ENCODE measurements around the gene NPAS3. TPM values are rescaled to one million over a fixed set of nuclear protein-coding genes. Genes with fewer than 3 reads are reported as not detected.

Gene NPAS3
- total and polyA plus RNA-seq, 2 of the 8 experiments (the other 6 are each of a cell fraction or from before 2014, with no cell fraction given) = 0.11 to 0.60 TPM

DNA sequence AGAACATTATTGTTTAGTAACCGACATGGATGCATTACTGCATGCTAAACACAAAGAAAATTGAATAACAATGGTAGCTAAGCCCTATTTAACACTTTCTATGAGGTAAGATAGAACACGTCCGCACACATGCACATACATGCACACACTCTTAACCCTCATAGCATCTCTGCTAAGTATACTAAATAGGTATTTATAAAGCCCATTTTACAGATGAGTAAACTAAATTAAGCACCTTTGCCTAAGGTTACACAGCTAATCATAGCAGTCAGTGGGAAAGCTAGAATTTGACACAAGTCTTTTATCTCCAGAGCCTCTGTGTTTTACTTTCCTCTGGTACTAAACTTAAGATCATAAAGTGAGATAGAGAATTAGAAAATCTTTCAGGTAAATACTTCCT is 577.2 kb downstream of the NPAS3 start (continued):
- TF ChIP-seq, protein P1, sequence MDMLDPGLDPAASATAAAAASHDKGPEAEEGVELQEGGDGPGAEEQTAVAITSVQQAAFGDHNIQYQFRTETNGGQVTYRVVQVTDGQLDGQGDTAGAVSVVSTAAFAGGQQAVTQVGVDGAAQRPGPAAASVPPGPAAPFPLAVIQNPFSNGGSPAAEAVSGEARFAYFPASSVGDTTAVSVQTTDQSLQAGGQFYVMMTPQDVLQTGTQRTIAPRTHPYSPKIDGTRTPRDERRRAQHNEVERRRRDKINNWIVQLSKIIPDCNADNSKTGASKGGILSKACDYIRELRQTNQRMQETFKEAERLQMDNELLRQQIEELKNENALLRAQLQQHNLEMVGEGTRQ (IDR thresholded peaks at IDR 0.05; ENCODE audit: low read length) = no peak
- TF ChIP-seq MAFK (IDR thresholded peaks at IDR 0.05; ENCODE audit: low read depth, low read length) = no peak
- no peak for TF ChIP-seq TEAD4 (IDR thresholded peaks at IDR 0.05; ENCODE audit: low read depth, low read length)
- TF ChIP-seq HDAC6 (IDR thresholded peaks at IDR 0.05; ENCODE audit: low read depth, low read length) = no peak

Measured in H1 (cell line).